AG04449 (cell line): ENCODE results near the gene PAQR7.
A peak's percentile ranks its signal among the peaks of the same experiment; 100 is the strongest.

Experiments
- CTCF ChIA-PET: fragments of 350-600 bp; formaldehyde crosslinking; extraction: SDS; loops from one replicate; lab custom pipeline; 2021; ENCODE audit warnings: antibody characterized with exemption; lab: Yijun Ruan, JAX
- POLR2A ChIA-PET: fragments of 400-600, 350-600 bp; formaldehyde crosslinking; extraction: SDS; loops from one replicate; lab custom pipeline; 2020; ENCODE audit warnings: antibody characterized with exemption, inconsistent platforms; lab: Yijun Ruan, JAX
- DNase-seq: peaks from one replicate; pipeline ENCODE4 v3.0.0-alpha.2; 2010; ENCODE audit warnings: low read depth, low spot score
- H3K4me3 ChIP-seq: 2 replicates; pipeline ENCODE4 v1.5.1; 2011; ENCODE audit warnings: low read depth, mild to moderate bottlenecking, control low read depth, low read length
- TF ChIP-seq, protein P1 (sequence below): IDR thresholded peaks from one replicate; pipeline ENCODE4 v1.5.1; 2011; ENCODE audit warnings: mild to moderate bottlenecking, moderate library complexity, low read length, control low read depth, inconsistent platforms; ENCODE audit not compliant: insufficient read depth; ENCODE audit errors: missing control alignments

Gene PAQR7

DNA sequence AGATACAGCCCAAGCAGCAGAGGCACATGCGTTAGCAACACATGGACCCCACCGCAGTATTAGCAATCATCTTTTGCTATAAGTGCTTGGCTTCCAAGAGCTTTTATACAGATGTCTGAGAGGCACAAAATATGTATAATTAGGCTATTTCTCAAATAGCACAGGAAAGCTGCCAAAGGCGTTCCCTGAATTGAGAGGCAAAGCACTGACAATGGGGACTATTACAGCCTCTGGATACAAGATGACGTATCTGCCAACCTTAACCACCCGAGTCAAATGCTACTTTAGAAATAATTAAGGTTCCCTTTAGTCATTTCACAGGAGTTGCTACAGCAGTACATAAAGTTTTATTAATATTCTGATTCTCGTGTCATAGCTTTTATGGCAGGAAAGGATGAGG is 24.3 kb upstream of the PAQR7 start:
- DNase-seq, result no peak
- no peak overlapping the region for H3K4me3 ChIP-seq
- CTCF ChIA-PET, result interaction anchor here (0.9 to 21.4 kb wide), 4 partner anchors 22 to 128 kb away, joined by 3 to 609 read pairs (median 4); partner anchors contain the start of gene PAFAH2
- TF ChIP-seq, protein P1, sequence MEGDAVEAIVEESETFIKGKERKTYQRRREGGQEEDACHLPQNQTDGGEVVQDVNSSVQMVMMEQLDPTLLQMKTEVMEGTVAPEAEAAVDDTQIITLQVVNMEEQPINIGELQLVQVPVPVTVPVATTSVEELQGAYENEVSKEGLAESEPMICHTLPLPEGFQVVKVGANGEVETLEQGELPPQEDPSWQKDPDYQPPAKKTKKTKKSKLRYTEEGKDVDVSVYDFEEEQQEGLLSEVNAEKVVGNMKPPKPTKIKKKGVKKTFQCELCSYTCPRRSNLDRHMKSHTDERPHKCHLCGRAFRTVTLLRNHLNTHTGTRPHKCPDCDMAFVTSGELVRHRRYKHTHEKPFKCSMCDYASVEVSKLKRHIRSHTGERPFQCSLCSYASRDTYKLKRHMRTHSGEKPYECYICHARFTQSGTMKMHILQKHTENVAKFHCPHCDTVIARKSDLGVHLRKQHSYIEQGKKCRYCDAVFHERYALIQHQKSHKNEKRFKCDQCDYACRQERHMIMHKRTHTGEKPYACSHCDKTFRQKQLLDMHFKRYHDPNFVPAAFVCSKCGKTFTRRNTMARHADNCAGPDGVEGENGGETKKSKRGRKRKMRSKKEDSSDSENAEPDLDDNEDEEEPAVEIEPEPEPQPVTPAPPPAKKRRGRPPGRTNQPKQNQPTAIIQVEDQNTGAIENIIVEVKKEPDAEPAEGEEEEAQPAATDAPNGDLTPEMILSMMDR, result no peak
- POLR2A ChIA-PET, result no interaction called here

DNA sequence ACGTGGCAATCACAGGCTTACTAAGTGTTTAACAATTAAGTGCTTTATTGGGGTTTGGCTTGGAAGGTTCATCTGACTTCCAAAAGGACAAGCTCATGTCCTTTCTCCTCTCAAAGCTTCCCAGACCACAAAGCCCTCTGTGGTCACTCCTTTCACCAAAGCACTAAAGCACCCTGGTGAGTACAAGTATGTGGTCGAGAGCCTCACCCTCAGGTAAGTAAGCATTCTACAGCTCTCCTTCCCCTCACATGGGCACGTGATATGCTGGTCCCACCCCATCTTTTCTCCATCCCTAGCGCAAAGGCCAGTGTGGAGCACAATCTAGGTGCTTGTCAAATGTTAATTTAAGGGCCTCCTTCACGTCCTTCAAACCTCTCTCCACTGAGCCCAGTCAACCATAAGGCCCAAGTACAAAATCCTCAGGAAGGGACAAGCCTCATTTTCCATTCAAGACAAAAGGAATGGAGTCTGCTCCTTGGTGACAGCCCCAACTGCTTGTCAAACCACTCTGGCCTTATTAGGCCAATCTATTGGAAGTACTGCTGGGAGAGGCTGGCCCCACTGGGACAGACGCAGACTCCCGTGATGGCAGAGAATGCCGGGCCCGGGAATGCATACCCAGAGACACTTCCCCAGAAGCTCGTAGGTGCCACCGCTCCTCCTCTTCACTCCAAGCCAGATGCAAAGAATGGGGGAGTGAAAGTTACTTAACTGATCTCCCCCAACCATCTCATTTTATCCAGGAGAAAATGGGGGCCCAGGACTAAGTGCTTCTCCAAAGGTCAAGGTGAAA is 22.9 kb upstream of the PAQR7 start:
- CTCF ChIA-PET, result interaction anchor here (0.8 to 21.4 kb wide), 8 partner anchors 23 to 246 kb away, joined by 3 to 609 read pairs (median 6); partner anchors contain the start of gene PAFAH2

DNA sequence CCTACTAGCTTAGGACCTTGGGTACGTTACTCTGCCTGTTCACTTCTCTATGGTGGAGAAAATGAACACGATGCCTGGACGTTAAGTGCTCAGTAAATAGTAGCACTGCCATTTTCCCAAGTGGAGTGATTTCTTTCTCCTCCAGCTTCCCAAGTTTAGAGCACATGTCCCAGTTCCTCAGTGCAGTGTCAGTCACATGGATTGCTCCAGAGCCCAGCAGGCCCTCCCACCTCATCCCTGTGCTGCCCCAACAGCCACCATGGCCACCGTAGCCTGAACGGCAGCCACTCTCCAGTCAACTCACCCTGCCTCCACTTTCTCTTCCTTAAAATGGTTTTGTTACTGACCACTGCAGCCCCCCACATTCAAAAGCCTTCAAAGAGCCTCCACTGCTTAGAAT is 22.2 kb upstream of the PAQR7 start:
- ChIA-PET POLR2A (no interaction called here), CTCF (interaction anchor here (0.8 to 21.4 kb wide), 7 partner anchors 22 to 247 kb away, joined by 3 to 609 read pairs (median 6); partner anchors contain the start of genes PAFAH2 and PAQR7)
- DNase-seq, result no peak
- TF ChIP-seq, protein P1, result no peak
- H3K4me3 ChIP-seq, result no peak overlapping the region

More for the DNA sequence above, 22.9 kb upstream of the PAQR7 start:
- POLR2A ChIA-PET, result no interaction called here
- TF ChIP-seq, protein P1, result no peak
- no peak overlapping the region for H3K4me3 ChIP-seq
- no peak for DNase-seq

DNA sequence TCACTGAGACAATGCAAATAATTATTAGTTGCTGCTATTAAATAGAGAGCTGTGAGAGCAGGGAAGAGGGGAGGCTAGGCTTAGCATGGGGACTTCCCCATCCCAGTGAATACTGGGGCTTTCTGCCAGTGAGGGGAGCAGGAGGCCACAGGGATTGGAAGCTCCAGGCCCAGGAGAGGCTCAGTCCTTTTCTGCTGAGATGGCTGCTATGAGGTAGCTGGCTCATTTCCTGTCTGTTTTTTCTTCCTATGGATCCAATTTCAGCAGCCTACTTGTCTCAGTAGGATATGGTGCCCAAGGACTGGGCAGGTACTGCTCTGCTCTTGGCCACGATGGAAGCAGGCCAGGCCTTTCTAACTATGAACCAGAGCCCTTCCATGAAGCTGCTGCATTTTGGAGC is 20.8 kb upstream of the PAQR7 start:
- no peak overlapping the region for H3K4me3 ChIP-seq
- TF ChIP-seq, protein P1, result no peak
- ChIA-PET POLR2A (interaction anchor here (1.0 to 2.6 kb wide), 5 partner anchors 16 to 143 kb away, joined by 3 to 14 read pairs (median 4); partner anchors contain the start of gene PAFAH2), CTCF (interaction anchor here (0.7 to 21.4 kb wide), 40 partner anchors 7 to 512 kb away, joined by 3 to 609 read pairs (median 7); partner anchors contain the start of genes EXTL1, PAFAH2, PAQR7 and STMN1)
- no peak for DNase-seq

DNA sequence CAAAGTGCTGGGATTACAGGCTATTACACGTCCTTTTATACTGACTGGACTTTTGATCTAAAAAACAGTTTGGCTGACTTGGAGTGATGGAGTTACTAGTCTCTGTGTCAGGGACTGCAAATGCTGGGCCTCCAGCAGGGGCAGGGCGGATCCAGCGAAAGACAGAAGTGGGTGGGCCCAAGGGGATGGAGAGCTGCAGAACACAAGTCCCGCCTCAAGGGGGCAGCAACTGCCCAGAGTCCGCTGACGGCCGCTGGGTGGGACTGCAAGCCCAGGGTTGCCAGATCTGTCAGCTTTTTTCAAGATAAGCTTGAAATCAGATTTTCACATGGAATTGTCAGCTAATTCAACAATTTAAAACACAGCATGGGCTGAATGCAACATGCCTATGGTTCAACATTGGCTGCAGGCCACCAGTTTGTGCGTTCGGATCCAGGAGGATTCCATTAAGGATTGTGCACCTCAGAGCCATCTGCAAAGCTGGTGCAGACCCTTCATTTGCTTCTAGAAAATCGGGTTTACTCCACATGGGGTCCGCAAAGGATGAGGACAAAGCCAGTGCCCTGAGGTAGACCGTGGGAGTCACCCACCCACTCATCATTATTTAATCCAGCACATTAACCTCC is 20.0 kb upstream of the PAQR7 start:
- TF ChIP-seq, protein P1, result peak; percentile 99
- POLR2A ChIA-PET, result interaction anchor here (0.8 to 2.6 kb wide), 7 partner anchors 17 to 126 kb away, joined by 3 to 14 read pairs (median 4); partner anchors contain the start of genes EXTL1, PAFAH2 and PAQR7
- CTCF ChIA-PET, result interaction anchor here (0.6 to 21.4 kb wide), 48 partner anchors 8 to 513 kb away, joined by 3 to 609 read pairs (median 6); partner anchors contain the start of genes EXTL1, PAFAH2, PAQR7 and STMN1
- no peak overlapping the region for H3K4me3 ChIP-seq
- DNase-seq, result peak; percentile 51
